ENCODE measurements around the gene CD80. TPM values are rescaled to one million over a fixed set of nuclear protein-coding genes. Genes with fewer than 3 reads are reported as not detected.

CD80 gene
- total and polyA plus RNA-seq, 7 donors, result 0.06 to 0.22 (median 0.07) TPM; not detected in 4

- Histone ChIP-seq H3K4me3 (no peak overlapping the region), H3K36me3 (ENCODE audit: insufficient read depth in 1 of 2, low read depth in 1 of 2) (no peaks in the 10 kb centered on the region), H3K4me1 (peaks cover 36% of the 10 kb centered on the region), H3K27me3 (ENCODE audit: insufficient read depth in 3 of 3, low read length in 2 of 3) (no peaks in the 10 kb centered on the region), H3K27ac (no peak overlapping the region), H3K9me3 (no peaks in the 10 kb centered on the region)
- ATAC-seq, result peak in 3 of 4 donors; percentile 33 to 43 (median 34)
- no peak for TF ChIP-seq CTCF (IDR thresholded peaks at IDR 0.05)
- intact Hi-C loops (cut with DNase I), result no loop called here
- WGBS, 3 donors, result 84 to 89% (median 87%) methylated on average over 3 of the region's 3 CpGs
- DNase-seq, result no peak
These were observed 41.7 kb upstream of the CD80 start for GRCh38 chr3:119601154-119601553.

GRCh38 chr3:119600732-119601131 is 41.3 kb upstream of the CD80 start:
- 66 to 73% (median 68%) methylated on average over 4 to 5 of the region's 5 CpGs for WGBS, 3 donors
- no peaks in the 10 kb centered on the region for H3K27me3 ChIP-seq (ENCODE audit: insufficient read depth in 3 of 3, low read length in 2 of 3)
- H3K4me3 ChIP-seq, result no peak overlapping the region
- no peak overlapping the region for H3K27ac ChIP-seq
- peaks cover 40% of the 10 kb centered on the region for H3K4me1 ChIP-seq
- no peaks in the 10 kb centered on the region for H3K9me3 ChIP-seq
- intact Hi-C loops (cut with DNase I), result no loop called here
- DNase-seq (peak; percentile 26 to 59), ATAC-seq (peak in 3 of 4 donors; percentile 43 to 72 (median 61))
- peak; percentile 31 for TF ChIP-seq CTCF (IDR thresholded peaks at IDR 0.05)
- no peaks in the 10 kb centered on the region for H3K36me3 ChIP-seq (ENCODE audit: insufficient read depth in 1 of 2, low read depth in 1 of 2)

- no peak for TF ChIP-seq CTCF (IDR thresholded peaks at IDR 0.05)
- H3K4me1 ChIP-seq, result peaks cover 47% of the 10 kb centered on the region
- no peaks in the 10 kb centered on the region for H3K36me3 ChIP-seq (ENCODE audit: insufficient read depth in 1 of 2, low read depth in 1 of 2)
- 87 to 96% (median 91%) methylated on average over 6 of the region's 6 CpGs for WGBS, 3 donors
- no peaks in the 10 kb centered on the region for H3K27me3 ChIP-seq (ENCODE audit: insufficient read depth in 3 of 3, low read length in 2 of 3)
- intact Hi-C loops (cut with DNase I), result loop anchor here (2.0 to 5.0 kb wide), 3 partner anchors 31 to 78 kb away; partner anchors contain the start of gene COX17 (in 1 of the 2)
- DNase-seq, result no peak
- ATAC-seq, result no peak
- H3K9me3 ChIP-seq, result no peaks in the 10 kb centered on the region
- H3K27ac ChIP-seq, result no peak overlapping the region
- no peak overlapping the region for H3K4me3 ChIP-seq
These were observed 40.3 kb upstream of the CD80 start for GRCh38 chr3:119599558-119600174.

- Histone ChIP-seq H3K4me3 (peak overlapping the region; percentile 33), H3K36me3 (ENCODE audit: insufficient read depth in 1 of 2, low read depth in 1 of 2) (no peaks in the 10 kb centered on the region), H3K27me3 (ENCODE audit: insufficient read depth in 3 of 3, low read length in 2 of 3) (no peaks in the 10 kb centered on the region), H3K9me3 (no peaks in the 10 kb centered on the region), H3K4me1 (peaks cover 47% of the 10 kb centered on the region), H3K27ac (peak overlapping the region; percentile 92)
- no peak for TF ChIP-seq CTCF (IDR thresholded peaks at IDR 0.05)
- intact Hi-C loops (cut with DNase I), result loop anchor here (2.0 to 5.0 kb wide), 3 partner anchors 32 to 79 kb away; partner anchors contain the start of gene COX17 (in 1 of the 2)
- ATAC-seq (no peak), DNase-seq (no peak)
- 74 to 84% (median 80%) methylated on average over 1 of the region's 1 CpG for WGBS, 3 donors
These were observed 39.1 kb upstream of the CD80 start for GRCh38 chr3:119598410-119599098.
